Stomach smooth muscle (tissue), 2 donors: Measurements from ENCODE around the gene ENKD1.

Experiments used
- H3K27ac ChIP-seq: one replicate; pipeline ENCODE4 v1.7.0; 2013; ENCODE audit warnings: mild to moderate bottlenecking, low read length, inconsistent platforms
- H3K27me3 ChIP-seq, 2 donors: one replicate each; pipeline ENCODE4 v1.7.0; 2013; ENCODE audit warnings: low read length in 2 of 2; ENCODE audit not compliant: insufficient read depth in 2 of 2, control insufficient read depth in 1 of 2
- H3K36me3 ChIP-seq, 2 donors: one replicate each; pipeline ENCODE4 v1.7.0; 2013; ENCODE audit warnings: low read length in 2 of 2; ENCODE audit not compliant: control insufficient read depth in 2 of 2, insufficient read depth in 2 of 2
- H3K4me1 ChIP-seq: one replicate; pipeline ENCODE4 v1.7.0; 2013; ENCODE audit warnings: low read length; ENCODE audit not compliant: control insufficient read depth, insufficient read depth
- H3K4me3 ChIP-seq, 2 donors: one replicate each; pipeline ENCODE4 v1.7.0; 2013; ENCODE audit warnings: low read length in 2 of 2
- H3K9ac ChIP-seq, 2 donors: one replicate each; pipeline ENCODE4 v1.7.0; 2013; ENCODE audit warnings: low read length in 2 of 2, mild to moderate bottlenecking in 1 of 2
- H3K9me3 ChIP-seq, 2 donors: one replicate each; pipeline ENCODE4 v1.7.0; 2013; ENCODE audit warnings: low read length in 2 of 2; ENCODE audit not compliant: control insufficient read depth in 2 of 2
- donor health status: healthy.
- donor health status: Pancreatic carcinoma.

ENKD1 gene, protein sequence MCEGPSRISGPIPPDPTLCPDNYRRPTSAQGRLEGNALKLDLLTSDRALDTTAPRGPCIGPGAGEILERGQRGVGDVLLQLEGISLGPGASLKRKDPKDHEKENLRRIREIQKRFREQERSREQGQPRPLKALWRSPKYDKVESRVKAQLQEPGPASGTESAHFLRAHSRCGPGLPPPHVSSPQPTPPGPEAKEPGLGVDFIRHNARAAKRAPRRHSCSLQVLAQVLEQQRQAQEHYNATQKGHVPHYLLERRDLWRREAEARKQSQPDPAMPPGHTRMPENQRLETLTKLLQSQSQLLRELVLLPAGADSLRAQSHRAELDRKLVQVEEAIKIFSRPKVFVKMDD

DNA sequence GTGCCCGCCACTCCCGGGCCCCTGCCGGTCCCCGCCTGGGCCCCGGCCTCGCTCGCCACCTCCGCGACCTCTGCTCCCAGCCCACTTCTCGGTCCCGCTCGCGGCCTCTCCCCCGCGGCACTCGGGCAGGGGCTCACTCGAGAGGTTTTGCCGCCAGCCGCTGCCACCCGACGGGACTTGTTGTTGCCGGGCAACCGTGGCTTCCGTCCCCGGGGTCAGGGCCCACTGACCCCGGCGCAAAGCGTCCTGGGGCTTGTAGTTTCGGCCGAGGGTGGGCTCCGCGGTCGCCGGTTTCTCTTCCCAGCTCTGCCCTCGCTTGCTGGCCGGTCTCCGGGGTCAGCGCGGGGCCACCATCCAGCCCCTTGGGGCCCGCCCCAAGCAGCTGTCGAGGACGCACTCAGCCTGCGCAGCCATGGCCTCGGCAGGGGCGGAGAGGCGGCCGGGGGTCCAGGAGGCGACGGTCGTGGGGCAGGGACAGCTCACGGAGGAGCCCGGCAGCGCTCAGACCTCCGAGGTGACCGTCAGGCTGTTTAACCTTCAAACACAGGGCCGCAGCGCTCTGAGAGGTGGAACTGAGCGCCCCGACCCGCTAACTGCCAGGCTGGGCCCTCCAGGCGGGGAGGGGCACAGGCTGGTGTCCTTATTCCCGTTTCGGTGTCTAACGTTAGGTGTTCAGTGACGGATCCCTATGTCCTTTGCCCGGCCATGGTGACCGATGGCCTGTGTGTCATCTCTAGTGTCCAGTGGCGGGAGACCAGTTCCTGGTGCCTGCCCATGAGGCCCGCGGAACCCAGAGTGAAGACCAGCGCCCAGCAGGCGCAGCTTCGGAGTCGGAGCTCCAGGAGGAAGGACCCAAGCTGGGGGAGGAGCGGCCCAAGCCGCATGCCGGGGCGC, at the start of gene ENKD1, which contains the start of gene C16orf86:
Gene ENKD1, minus strand, starts transcription at position 192 of the 894 bp plus-strand sequence. CDS start 308 bp downstream, outside the sequence.
Gene C16orf86, plus strand, starts transcription at position 256 of the 894 bp plus-strand sequence. Its CDS starts 157 bp downstream, at position 413.
- peak within 1 kb of the TSS; percentile 50 to 81 for H3K4me3 ChIP-seq
- peak within 1 kb of the TSS; percentile 92 for H3K27ac ChIP-seq
- H3K4me1 ChIP-seq = peaks cover 27% of the 10 kb centered on the region
- peaks cover 8 to 13% of the 10 kb centered on the region in 2 donors for H3K36me3 ChIP-seq
- peak within 1 kb of the TSS; percentile 59 to 74 for H3K9ac ChIP-seq
- no peaks in the 10 kb centered on the region for H3K9me3 ChIP-seq
- H3K27me3 ChIP-seq = no peaks in the 10 kb centered on the region

DNA sequence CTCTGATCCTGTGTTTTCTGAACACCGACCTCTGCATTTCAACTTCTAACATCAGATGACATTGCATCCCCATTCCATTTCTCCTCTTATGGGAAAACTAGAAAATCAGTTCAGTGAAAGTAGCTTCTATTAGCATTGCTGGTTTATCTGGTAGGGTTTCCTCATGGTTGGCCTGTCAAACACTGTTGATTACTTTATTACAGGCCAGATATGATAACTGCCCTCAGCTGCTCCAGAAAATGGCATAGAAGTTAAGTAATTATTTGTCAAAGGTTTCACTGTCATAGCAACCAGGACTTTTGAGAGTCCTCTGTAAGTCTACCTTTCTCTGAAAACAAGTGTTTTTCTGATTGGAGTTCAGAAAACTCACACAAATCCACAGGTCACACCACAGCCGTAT, 49.5 kb upstream of the ENKD1 start:
- Histone ChIP-seq H3K9me3 (no peaks in the 10 kb centered on the region), H3K4me3 (no peak overlapping the region), H3K9ac (no peak overlapping the region), H3K27ac (no peak overlapping the region), H3K4me1 (peaks cover 18% of the 10 kb centered on the region), H3K27me3 (no peaks in the 10 kb centered on the region), H3K36me3 (no peaks in the 10 kb centered on the region)

DNA sequence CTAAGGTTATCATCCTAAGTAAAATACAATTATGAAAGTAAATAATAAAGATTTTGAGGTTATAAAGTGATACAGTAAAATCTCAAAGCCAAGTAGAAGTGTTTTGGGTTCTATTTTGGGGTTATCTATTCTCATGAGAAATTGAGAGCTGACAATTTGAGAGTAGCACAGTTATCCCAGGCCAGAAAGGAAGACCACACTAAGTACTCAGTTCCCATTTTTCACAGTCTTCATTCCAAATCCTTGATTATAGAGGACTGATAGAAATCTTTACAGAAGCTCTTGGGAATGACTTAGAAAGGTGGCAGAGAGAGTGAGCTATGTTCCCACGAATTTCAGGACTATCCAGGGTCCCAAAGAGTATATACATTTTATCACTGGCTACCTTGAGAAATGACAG, 48.0 kb upstream of the ENKD1 start:
- Histone ChIP-seq H3K4me3 (no peak overlapping the region), H3K27ac (no peak overlapping the region), H3K9me3 (no peaks in the 10 kb centered on the region)

DNA sequence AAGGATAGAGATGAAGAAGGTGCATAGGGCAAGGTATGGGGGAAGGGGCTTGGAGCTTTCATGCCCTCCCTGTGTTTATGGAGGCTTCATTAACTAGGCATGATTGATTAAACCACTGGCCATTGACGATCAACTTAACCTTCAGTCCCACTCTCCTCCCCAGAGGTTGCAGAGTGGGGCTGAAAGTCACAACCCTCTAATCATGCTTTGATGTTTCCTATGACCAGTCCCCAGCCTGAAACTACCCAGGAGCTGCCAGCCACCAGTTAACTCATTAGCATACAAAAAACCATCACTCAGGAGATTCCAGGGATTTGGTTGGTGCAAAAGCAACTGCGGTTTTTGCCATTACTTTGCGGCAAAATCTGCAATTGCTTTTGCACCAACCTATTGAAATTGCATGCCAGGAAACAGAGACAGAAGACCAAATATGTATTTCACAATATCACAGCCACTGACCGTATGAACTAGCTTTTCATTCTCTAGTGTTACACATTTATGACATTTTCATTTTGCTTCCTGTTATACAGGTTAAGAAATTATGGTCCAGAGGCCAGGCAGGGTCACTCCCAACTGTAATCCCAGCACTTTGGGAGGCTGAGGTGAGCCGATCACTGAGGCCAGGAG, 47.2 kb upstream of the ENKD1 start:
- H3K27ac ChIP-seq = no peak overlapping the region
- no peaks in the 10 kb centered on the region for H3K27me3 ChIP-seq
- no peaks in the 10 kb centered on the region for H3K9me3 ChIP-seq
- H3K9ac ChIP-seq = no peak overlapping the region
- H3K4me1 ChIP-seq = peaks cover 9% of the 10 kb centered on the region
- H3K36me3 ChIP-seq = no peaks in the 10 kb centered on the region
- H3K4me3 ChIP-seq = no peak overlapping the region

More for the DNA sequence above, 48.0 kb upstream of the ENKD1 start:
- Histone ChIP-seq H3K9ac (no peak overlapping the region), H3K4me1 (peaks cover 12% of the 10 kb centered on the region), H3K27me3 (no peaks in the 10 kb centered on the region), H3K36me3 (no peaks in the 10 kb centered on the region)

DNA sequence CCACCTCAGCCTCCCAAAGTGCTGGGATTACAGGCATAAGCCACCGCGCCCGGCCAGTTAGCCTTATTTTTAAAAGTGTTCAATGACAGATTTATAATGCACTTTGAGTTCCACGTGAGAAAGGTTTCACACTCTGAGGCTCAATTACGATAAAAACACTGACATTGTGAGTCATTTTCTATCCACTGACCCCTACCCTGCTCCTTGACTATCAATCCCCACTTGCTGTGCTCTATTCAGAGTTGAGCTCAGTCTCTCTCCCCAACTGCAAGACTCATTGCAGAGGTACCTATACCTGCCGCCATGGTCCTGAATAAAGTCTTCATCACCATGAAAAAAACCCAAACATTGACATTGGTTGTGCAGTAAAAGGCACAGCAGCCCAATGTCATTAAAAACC, 44.1 kb upstream of the ENKD1 start:
- H3K27ac ChIP-seq = no peak overlapping the region
- H3K4me3 ChIP-seq = no peak overlapping the region
- H3K27me3 ChIP-seq = no peaks in the 10 kb centered on the region
- H3K36me3 ChIP-seq = no peaks in the 10 kb centered on the region
- H3K9ac ChIP-seq = no peak overlapping the region
- no peaks in the 10 kb centered on the region for H3K9me3 ChIP-seq
- no peaks in the 10 kb centered on the region for H3K4me1 ChIP-seq

DNA sequence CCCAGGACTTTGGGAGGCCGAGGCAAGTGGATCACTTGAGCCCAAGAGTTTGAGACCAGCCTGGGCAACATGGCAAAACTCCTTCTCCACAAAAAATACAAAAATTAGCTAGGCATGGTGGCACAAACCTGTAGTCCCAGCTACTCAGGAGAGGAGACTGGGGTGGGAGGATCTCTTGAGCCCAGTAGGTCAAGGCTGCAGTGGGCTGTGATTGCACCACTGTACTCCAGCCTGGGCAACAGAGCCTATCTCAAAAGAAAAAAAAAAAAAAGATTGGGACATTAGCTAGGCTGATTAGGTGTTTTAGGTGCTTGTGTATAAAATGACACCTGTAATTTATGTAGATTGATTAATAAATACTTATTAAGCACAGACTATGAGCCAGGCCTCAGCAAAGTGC, 42.5 kb upstream of the ENKD1 start:
- Histone ChIP-seq H3K9me3 (no peaks in the 10 kb centered on the region), H3K36me3 (peaks cover 0 to 4% of the 10 kb centered on the region in 2 donors), H3K4me1 (no peaks in the 10 kb centered on the region), H3K27ac (no peak overlapping the region), H3K9ac (no peak overlapping the region), H3K4me3 (no peak overlapping the region), H3K27me3 (no peaks in the 10 kb centered on the region)

DNA sequence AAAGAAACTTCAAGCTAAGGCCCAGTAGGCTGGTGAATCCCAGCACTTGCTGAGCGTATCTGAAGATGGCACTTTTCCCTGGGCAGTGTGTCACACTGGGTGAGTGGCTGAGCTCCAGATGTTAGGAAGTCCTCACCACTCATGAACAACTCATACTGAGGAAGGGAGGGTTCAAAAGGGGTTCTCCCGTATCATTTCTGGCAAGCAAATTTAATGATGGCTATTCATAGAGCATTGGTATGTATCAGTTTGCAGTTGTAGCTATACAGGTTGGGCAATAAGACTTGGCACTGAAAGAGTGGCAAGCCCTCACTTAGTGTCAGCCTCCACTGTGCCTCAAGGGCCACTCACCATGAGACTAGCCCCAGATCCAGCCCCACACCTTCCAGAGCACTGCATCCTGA, 41.8 kb upstream of the ENKD1 start:
- H3K9ac ChIP-seq = no peak overlapping the region
- no peaks in the 10 kb centered on the region for H3K9me3 ChIP-seq
- H3K4me1 ChIP-seq = no peaks in the 10 kb centered on the region
- H3K4me3 ChIP-seq = no peak overlapping the region
- peaks cover 0 to 4% of the 10 kb centered on the region in 2 donors for H3K36me3 ChIP-seq
- no peak overlapping the region for H3K27ac ChIP-seq
- no peaks in the 10 kb centered on the region for H3K27me3 ChIP-seq

DNA sequence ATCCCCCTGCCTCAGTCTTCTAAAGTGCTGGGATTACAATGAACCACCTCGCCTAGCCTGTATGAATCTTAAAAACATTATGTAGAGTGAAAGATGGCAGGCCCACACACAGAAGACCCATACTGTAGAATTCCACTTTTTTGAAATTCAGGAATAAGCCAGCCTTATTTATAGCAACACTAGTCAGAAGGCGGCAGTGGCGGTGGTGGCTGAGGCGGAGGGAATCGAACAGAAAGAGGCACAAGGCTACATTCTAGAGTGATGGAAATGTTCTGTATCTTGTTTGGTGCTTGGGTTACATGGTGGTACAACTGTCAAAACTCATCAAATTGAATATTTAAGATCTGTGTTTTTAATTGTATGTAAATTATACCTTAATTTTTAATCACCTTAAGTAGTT, 41.2 kb upstream of the ENKD1 start:
- H3K36me3 ChIP-seq = peaks cover 0 to 4% of the 10 kb centered on the region in 2 donors
- no peaks in the 10 kb centered on the region for H3K27me3 ChIP-seq
- no peaks in the 10 kb centered on the region for H3K4me1 ChIP-seq
- H3K27ac ChIP-seq = no peak overlapping the region
- H3K9me3 ChIP-seq = no peaks in the 10 kb centered on the region
- H3K4me3 ChIP-seq = no peak overlapping the region
- H3K9ac ChIP-seq = no peak overlapping the region

DNA sequence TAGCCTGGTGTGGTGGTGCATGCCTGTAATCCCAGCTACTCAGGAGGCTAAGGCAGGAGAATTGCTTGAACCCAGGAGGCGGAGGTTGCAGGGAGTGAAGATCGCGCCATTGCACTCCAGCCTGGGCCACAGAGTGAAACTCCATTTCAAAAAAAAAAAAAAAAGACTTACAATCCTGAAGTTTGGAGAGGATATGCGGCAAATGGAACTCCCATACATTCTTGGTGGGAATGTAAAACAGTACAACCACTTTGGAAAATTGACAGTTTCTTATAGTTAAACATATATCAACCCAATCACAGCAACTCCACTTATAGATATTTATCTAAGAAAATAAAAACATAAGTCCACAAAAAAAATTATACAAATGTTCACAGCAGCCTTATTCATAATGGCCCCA, 40.7 kb upstream of the ENKD1 start:
- H3K9ac ChIP-seq = no peak overlapping the region

DNA sequence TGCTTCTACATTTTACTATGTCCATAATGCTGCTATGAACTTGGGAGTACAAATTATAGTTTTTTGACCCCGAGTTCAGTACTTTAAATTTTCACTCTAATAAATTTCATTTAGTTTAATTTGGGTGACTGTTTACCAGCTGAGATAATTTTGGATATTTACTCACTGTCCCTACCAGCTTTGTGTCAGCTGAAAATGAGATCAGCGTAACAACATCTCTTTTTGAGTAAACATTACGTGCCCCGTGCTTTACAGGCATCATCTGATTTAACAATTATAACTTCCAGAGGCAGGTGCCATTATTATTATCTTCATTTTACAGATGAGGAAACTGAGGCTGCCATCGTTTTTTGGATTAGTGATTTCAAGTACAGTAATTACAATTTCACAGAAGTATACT, 37.6 kb upstream of the ENKD1 start:
- Histone ChIP-seq H3K9me3 (no peaks in the 10 kb centered on the region), H3K4me3 (no peak overlapping the region), H3K4me1 (no peaks in the 10 kb centered on the region), H3K27me3 (no peaks in the 10 kb centered on the region), H3K27ac (no peak overlapping the region), H3K9ac (no peak overlapping the region), H3K36me3 (peaks cover 0 to 4% of the 10 kb centered on the region in 2 donors)

More for the DNA sequence above, 40.7 kb upstream of the ENKD1 start:
- H3K4me3 ChIP-seq = no peak overlapping the region
- H3K27ac ChIP-seq = no peak overlapping the region
- no peaks in the 10 kb centered on the region for H3K4me1 ChIP-seq
- H3K9me3 ChIP-seq = no peaks in the 10 kb centered on the region
- H3K27me3 ChIP-seq = no peaks in the 10 kb centered on the region
- H3K36me3 ChIP-seq = peaks cover 0 to 4% of the 10 kb centered on the region in 2 donors
